GM12891 (cell line): ENCODE data around the gene SEMA4D.

ENCODE experiments used
- POLR2A ChIP-seq: IDR thresholded peaks from 2 replicates; pipeline ENCODE4 v1.6.1; 2011; ENCODE audit warnings: low read depth, low read length, control low read depth
- POLR2AphosphoS5 ChIP-seq: IDR thresholded peaks from 2 replicates; pipeline ENCODE4 v1.6.1; 2011; ENCODE audit warnings: low read depth, low read length, control low read depth
- POU2F2 ChIP-seq: IDR thresholded peaks from 2 replicates; pipeline ENCODE4 v1.6.1; 2011; ENCODE audit warnings: low read depth, mild to moderate bottlenecking, control low read depth, low read length, moderate library complexity
- SPI1 ChIP-seq: IDR thresholded peaks from 2 replicates; pipeline ENCODE4 v1.6.1; 2011; ENCODE audit warnings: low read depth, low read length, control low read depth
- TAF1 ChIP-seq: IDR thresholded peaks from 2 replicates; pipeline ENCODE4 v1.6.1; 2011; ENCODE audit warnings: low read depth, low read length, control low read depth

DNA sequence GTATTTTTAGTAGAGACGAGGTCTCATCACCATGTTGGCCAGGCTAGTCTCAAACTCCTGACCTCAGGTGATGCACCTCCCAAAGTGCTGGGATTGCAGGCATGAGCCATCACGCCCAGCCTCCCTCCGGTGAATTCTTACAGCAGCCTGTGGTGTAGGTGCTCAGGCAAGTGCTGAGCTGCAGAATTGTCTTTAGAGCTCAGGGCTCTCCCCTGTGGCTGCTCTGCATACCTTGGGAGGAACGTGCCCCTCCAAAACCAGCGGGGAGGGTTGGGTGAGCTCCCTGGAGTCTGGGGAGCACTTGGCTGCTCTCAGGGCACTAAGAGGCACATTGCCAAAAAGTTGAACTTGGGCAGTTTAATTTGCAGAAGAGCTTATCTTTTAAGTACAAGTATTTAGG is 150.3 kb downstream of the SEMA4D start:
- TF ChIP-seq POLR2A: no peak
- TF ChIP-seq POLR2AphosphoS5: no peak
- no peak for TF ChIP-seq TAF1
- no peak for TF ChIP-seq POU2F2
- TF ChIP-seq SPI1: no peak
